GM10847 (cell line): Measurements from ENCODE around the gene TRMT11.

Experiments used
- POLR2A ChIP-seq: IDR thresholded peaks from 2 replicates; pipeline ENCODE4 v1.6.1; 2011; ENCODE audit not compliant: insufficient read length; ENCODE audit errors: extremely low read depth

Gene TRMT11

GRCh38 chr6:125979101-125979500 is 7.2 kb upstream of the TRMT11 start:
- TF ChIP-seq POLR2A, result no peak

- TF ChIP-seq POLR2A, result no peak
These were observed 4.7 kb upstream of the TRMT11 start for GRCh38 chr6:125981571-125982185.

- no peak for TF ChIP-seq POLR2A
These were observed 2.9 kb upstream of the TRMT11 start for GRCh38 chr6:125983246-125983945.

GRCh38 chr6:125984311-125984710 is 2.0 kb upstream of the TRMT11 start:
- no peak for TF ChIP-seq POLR2A

GRCh38 chr6:125985522-125985921 is 818 bp upstream of the TRMT11 start:
- no peak for TF ChIP-seq POLR2A

- no peak for TF ChIP-seq POLR2A
These were observed 400 bp upstream of the TRMT11 start for GRCh38 chr6:125985979-125986300.

- no peak for TF ChIP-seq POLR2A
These were observed 782 bp downstream of the TRMT11 start for GRCh38 chr6:125987026-125987617.

GRCh38 chr6:125988280-125988679 is 1.9 kb downstream of the TRMT11 start:
- TF ChIP-seq POLR2A, result no peak

- TF ChIP-seq POLR2A, result no peak
These were observed 3.3 kb downstream of the TRMT11 start for GRCh38 chr6:125989631-125990030.

GRCh38 chr6:125991653-125992052 is 5.3 kb downstream of the TRMT11 start:
- no peak for TF ChIP-seq POLR2A

- no peak for TF ChIP-seq POLR2A
These were observed 8.5 kb downstream of the TRMT11 start for GRCh38 chr6:125994670-125995488.

- no peak for TF ChIP-seq POLR2A
These were observed 9.7 kb downstream of the TRMT11 start for GRCh38 chr6:125995972-125996580.

GRCh38 chr6:126002755-126003679 is 16.7 kb downstream of the TRMT11 start:
- no peak for TF ChIP-seq POLR2A

GRCh38 chr6:126007800-126008199 is 21.5 kb downstream of the TRMT11 start:
- no peak for TF ChIP-seq POLR2A
